HepG2 (cell line): ENCODE results near the gene PTPRM. TPM values are rescaled to one million over a fixed set of nuclear protein-coding genes. Genes with fewer than 3 reads are reported as not detected.

Source experiments
- ATAC-seq: fragments of 200-7000 bp; cut with Tn5 transposase; 3 replicates; pipeline ENCODE4 v1.9.1; 2020; ENCODE audit warnings: mild to moderate bottlenecking, moderate library complexity
- BruUV-seq: library from RNA; stranded (reverse); fragments of 400-500 nt; replicated peaks from 2 replicates; lab custom pipeline; 2021; lab: Mats Ljungman, UMichigan
- CTCF ChIA-PET: fragments of 300-600 bp; formaldehyde crosslinking; extraction: SDS; loops from one replicate; lab custom pipeline; 2021; ENCODE audit warnings: low total read pairs, inconsistent platforms, low intra/inter-chr PET ratio; lab: Yijun Ruan, JAX
- POLR2A ChIA-PET: fragments of 350-600 bp; sonication (Branson Sonifier 250); formaldehyde crosslinking; loops from one replicate; lab custom pipeline; 2020; ENCODE audit warnings: antibody characterized with exemption, inconsistent platforms; lab: Yijun Ruan, JAX
- DNase-seq: peaks from one replicate; pipeline ENCODE4 v3.0.0-alpha.2; 2015; ENCODE audit warnings: low spot score
- FAIRE-seq: peaks from 3 replicates; lab custom pipeline; 2011; peaks lifted over from hg19 to GRCh38; lab: Jason Lieb, UNC
- H2AFZ ChIP-seq: one replicate; pipeline ENCODE4 v1.6.1; 2011; ENCODE audit warnings: low read length, inconsistent platforms
- H3K27ac ChIP-seq: fragments of 300-600 bp; 3 replicates; pipeline ENCODE4 v1.8.0; 2011; ENCODE audit warnings: mixed run types, mild to moderate bottlenecking, mixed read lengths, low read length, inconsistent platforms; ENCODE audit not compliant: insufficient read depth; ENCODE audit errors: extremely low read length
- H3K27me3 ChIP-seq, 2 experiments: fragments of 200-600 bp in 1 of 2; 2 replicates in 1 of 2; 3 replicates in 1 of 2; pipeline versions ENCODE4 v1.6.0 to v1.8.0; 2011; ENCODE audit warnings: low read length in 2 of 2, mild to moderate bottlenecking in 2 of 2, moderate library complexity in 2 of 2, inconsistent platforms in 1 of 2; ENCODE audit not compliant: insufficient read depth in 2 of 2, control insufficient read depth in 1 of 2
- H3K36me3 ChIP-seq, 2 experiments: fragments of 200-600 bp in 1 of 2; replicated peaks in 1 of 2; 2 replicates in 1 of 2; 3 replicates in 1 of 2; pipeline versions ENCODE4 v1.5.1 to v1.8.0; 2011; ENCODE audit warnings: low read length in 2 of 2, inconsistent platforms in 1 of 2; ENCODE audit not compliant: insufficient read depth in 2 of 2, control insufficient read depth in 1 of 2
- H3K4me1 ChIP-seq: 2 replicates; pipeline ENCODE4 v1.5.1; 2012; ENCODE audit warnings: low read length, inconsistent platforms; ENCODE audit not compliant: insufficient read depth
- H3K4me2 ChIP-seq: 2 replicates; pipeline ENCODE4 v1.6.0; 2011; ENCODE audit warnings: low read depth, low read length, inconsistent platforms
- H3K4me3 ChIP-seq, 3 experiments: fragments of 200-600 bp in 1 of 3; sonication (generic), shearing (Covaris generic) in 1 of 3; replicated peaks in 1 of 3; 2 replicates each; pipeline ENCODE4 v1.5.1; 2011 to 2016; ENCODE audit warnings: low read length in 3 of 3, inconsistent platforms in 2 of 3, low read depth in 2 of 3, mild to moderate bottlenecking in 2 of 3, control low read depth in 1 of 3, mixed read lengths in 1 of 3; ENCODE audit not compliant: insufficient read depth in 1 of 3
- H3K79me2 ChIP-seq: one replicate; pipeline ENCODE4 v1.6.1; 2011; ENCODE audit warnings: low read length, inconsistent platforms; ENCODE audit not compliant: insufficient read depth
- H3K9ac ChIP-seq: 2 replicates; pipeline ENCODE4 v1.6.0; 2011; ENCODE audit warnings: mild to moderate bottlenecking, low read depth, low read length, inconsistent platforms; ENCODE audit not compliant: insufficient read depth
- H3K9me3 ChIP-seq: 2 replicates; pipeline ENCODE4 v1.5.1; 2012; ENCODE audit warnings: mild to moderate bottlenecking, low read length
- H4K20me1 ChIP-seq: 2 replicates; pipeline ENCODE4 v1.6.0; 2011; ENCODE audit warnings: inconsistent platforms, mild to moderate bottlenecking, low read length, moderate library complexity; ENCODE audit not compliant: insufficient read depth
- ELF3 ChIP-seq: IDR thresholded peaks from 2 replicates; pipeline ENCODE4 v1.6.1; 2016; ENCODE audit warnings: missing genetic modification reagents, missing compliant biosample characterization
- GZF1 ChIP-seq: sonication (generic); formaldehyde crosslinking; IDR thresholded peaks from 2 replicates; pipeline ENCODE4 v1.5.1; 2020; ENCODE audit warnings: mild to moderate bottlenecking, missing genetic modification reagents
- MXD4 ChIP-seq: IDR thresholded peaks from 2 replicates; pipeline ENCODE4 v1.6.1; 2016; ENCODE audit warnings: mild to moderate bottlenecking, missing biosample characterization, missing genetic modification reagents
- NFKB2 ChIP-seq: sonication (generic); formaldehyde crosslinking; IDR thresholded peaks from 2 replicates; pipeline ENCODE4 v1.4.0; 2020; ENCODE audit warnings: missing genetic modification reagents, borderline replicate concordance
- RXRA ChIP-seq: sonication (generic); formaldehyde crosslinking; IDR thresholded peaks from 2 replicates; pipeline ENCODE4 v1.5.1; 2020; ENCODE audit warnings: missing genetic modification reagents
- ZMYM3 ChIP-seq: sonication (generic); formaldehyde crosslinking; IDR thresholded peaks from 2 replicates; pipeline ENCODE4 v1.5.1; 2020; ENCODE audit warnings: mild to moderate bottlenecking, missing genetic modification reagents
- ZNF17 ChIP-seq: sonication (generic); formaldehyde crosslinking; IDR thresholded peaks from 2 replicates; pipeline ENCODE4 v1.5.0; 2020; ENCODE audit warnings: mild to moderate bottlenecking, missing genetic modification reagents
- ZNF333 ChIP-seq: sonication (generic); formaldehyde crosslinking; IDR thresholded peaks from 2 replicates; pipeline ENCODE4 v1.4.0; 2020; ENCODE audit warnings: mild to moderate bottlenecking, missing genetic modification reagents, borderline replicate concordance
- WGBS: methylation state at CpG from one replicate; pipeline ENCODE4 v1.1.6; 2017; ENCODE audit warnings: low lambda C conversion rate; 5-methylcytosine and 5-hydroxymethylcytosine counted together
- in situ Hi-C: cut with HindIII; loops from 2 replicates; pipeline ENCODE4 v1.10.0; 2017; ENCODE audit warnings: low pct_unique_long_range_greater_than_20kb; ENCODE audit not compliant: extremely low pct_ligation_motif_present
- intact Hi-C: fragments of 100-400 bp; cut with micrococcal nuclease; formaldehyde crosslinking; loops from one replicate; pipeline ENCODE4 v1.10.0; 2022; ENCODE audit not compliant: unreplicated experiment
- polyA plus RNA-seq, 8 experiments: library from polyadenylated mRNA; depleted of rRNA in 3 of 8; stranded (reverse) in 7 of 8; unstranded in 1 of 8; fragments of >200 nt; fragmentation: Illumina TruSeq in 4 of 8; extraction: Trizol in 4 of 8; gene quantifications; 2 replicates each; pipeline versions ENCODE4 v1.2.1 to v1.2.3, GENCODE V29; 2011 to 2016; ENCODE audit warnings: low read depth in 4 of 8, missing spikeins in 1 of 8, mixed read lengths in 1 of 8; ENCODE audit not compliant: insufficient read depth in 1 of 8
- total RNA-seq, 5 experiments: library from RNA; depleted of rRNA; stranded (reverse); fragments of >200 nt; fragmentation: Illumina TruSeq; extraction: Trizol; gene quantifications; 2 replicates each; pipeline ENCODE4 v1.2.3, GENCODE V29; 2016; ENCODE audit warnings: low read depth in 1 of 5

The PTPRM gene
- total and polyA plus RNA-seq, 2 of the 13 experiments (the other 11 are each of a cell fraction or from before 2014, with no cell fraction given): 12.6 to 108 TPM

- 75% methylated on average over 1 of the region's 1 CpG for WGBS
- POLR2A ChIA-PET: interaction anchor here (1.2 kb wide), 2 partner anchors 32 to 96 kb away, joined by 5 read pairs; no protein-coding TSS in a partner anchor
These were observed 91.6 kb downstream of the PTPRM start for GRCh38 chr18:7658701-7659100.

DNA sequence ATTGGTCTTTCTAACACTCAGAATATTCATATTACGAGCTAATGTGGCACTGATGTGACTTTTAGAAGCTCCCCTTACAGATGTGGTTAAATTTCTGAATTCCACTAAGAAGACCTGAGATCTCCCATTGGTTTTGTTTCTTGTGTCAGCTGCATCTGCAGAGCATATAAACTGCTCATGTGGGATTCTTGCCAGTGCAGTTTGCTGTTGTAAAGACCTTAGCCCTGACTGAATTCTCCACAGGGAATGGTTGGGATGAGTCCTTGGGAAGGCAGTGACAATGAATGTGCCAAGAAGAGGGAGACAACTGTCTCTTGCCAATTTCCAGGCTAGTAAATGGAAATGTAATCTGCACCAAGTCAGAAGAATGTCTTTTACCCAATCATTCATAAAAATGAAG, 94.1 kb downstream of the PTPRM start:
- no peak for FAIRE-seq
- H4K20me1 ChIP-seq: no peaks in the 10 kb centered on the region; the same call in 1 of the 2 replicates
- no peaks in the 10 kb centered on the region; a peak in 1 of 5 replicates for H3K36me3 ChIP-seq
- no peak for DNase-seq
- BruUV-seq: no TSS peak
- POLR2A ChIA-PET: no interaction called here
- H3K79me2 ChIP-seq: peaks cover 4% of the 10 kb centered on the region
- intact Hi-C loops: no loop called here
- H2AFZ ChIP-seq: no peak overlapping the region
- 100% methylated on average over 1 of the region's 1 CpG for WGBS
- H3K9ac ChIP-seq: no peak overlapping the region
- TF ChIP-seq ZNF333 (CRISPR knock-in tag) (no peak), GZF1 (CRISPR knock-in tag) (no peak), NFKB2 (CRISPR knock-in tag) (no peak), ELF3 (CRISPR knock-in tag) (no peak), ZNF17 (CRISPR knock-in tag) (no peak), RXRA (CRISPR knock-in tag) (no peak)
- TF ChIP-seq, all 625 proteins: peak for 0
- Histone ChIP-seq H3K27ac (no peak overlapping the region), H3K4me3 (no peak overlapping the region), H3K9me3 (no peaks in the 10 kb centered on the region), H3K4me1 (peaks cover 32% of the 10 kb centered on the region), H3K27me3 (no peaks in the 10 kb centered on the region), H3K4me2 (no peak overlapping the region)
- no peak for ATAC-seq
- in situ Hi-C loops: no loop called here
- CTCF ChIA-PET: no interaction called here

More at GRCh38 chr18:7658701-7659100, 91.6 kb downstream of the PTPRM start:
- peak; percentile 40 for FAIRE-seq
- no peak overlapping the region for H3K9ac ChIP-seq
- in situ Hi-C loops: no loop called here
- intact Hi-C loops: no loop called here
- peaks cover 4% of the 10 kb centered on the region for H3K79me2 ChIP-seq
- TF ChIP-seq ZMYM3 (CRISPR knock-in tag): 0 out of 2 replicates have a peak, but pooled peaks have one; percentile 25
- no peak for TF ChIP-seq MXD4 (CRISPR knock-in tag)
- H3K4me3 ChIP-seq: no peak overlapping the region
- no peaks in the 10 kb centered on the region; the same call in 1 of the 2 replicates for H4K20me1 ChIP-seq
- CTCF ChIA-PET: no interaction called here
- peaks cover 32% of the 10 kb centered on the region for H3K4me1 ChIP-seq
- DNase-seq: peak; percentile 23
- no peak overlapping the region for H2AFZ ChIP-seq
- no peaks in the 10 kb centered on the region; a peak in 1 of 5 replicates for H3K36me3 ChIP-seq
- no peaks in the 10 kb centered on the region for H3K9me3 ChIP-seq
- no peaks in the 10 kb centered on the region for H3K27me3 ChIP-seq
- no peak overlapping the region for H3K27ac ChIP-seq
- no peak for ATAC-seq
- H3K4me2 ChIP-seq: peak overlapping the region; percentile 38
- BruUV-seq: no TSS peak
